A673 (cell line): ENCODE measurements around the gene SHISA9.

Experiments used
- EZH2 ChIP-seq: fragments of 200-600 bp; sonication (generic); IDR thresholded peaks from 2 replicates; pipeline ENCODE4 v1.6.1; 2017; ENCODE audit warnings: borderline replicate concordance, low read depth, mild to moderate bottlenecking, mixed read lengths, antibody characterized with exemption, low read length; ENCODE audit not compliant: poor library complexity, severe bottlenecking
- TF ChIP-seq, protein P1 (sequence below): fragments of 300-800, 200-600 bp; sonication (generic); conservative IDR thresholded peaks from 2 replicates; pipeline ENCODE4 v1.5.1; 2017; ENCODE audit warnings: low read depth, mild to moderate bottlenecking, antibody characterized with exemption, low read length, moderate library complexity, mixed read lengths

DNA sequence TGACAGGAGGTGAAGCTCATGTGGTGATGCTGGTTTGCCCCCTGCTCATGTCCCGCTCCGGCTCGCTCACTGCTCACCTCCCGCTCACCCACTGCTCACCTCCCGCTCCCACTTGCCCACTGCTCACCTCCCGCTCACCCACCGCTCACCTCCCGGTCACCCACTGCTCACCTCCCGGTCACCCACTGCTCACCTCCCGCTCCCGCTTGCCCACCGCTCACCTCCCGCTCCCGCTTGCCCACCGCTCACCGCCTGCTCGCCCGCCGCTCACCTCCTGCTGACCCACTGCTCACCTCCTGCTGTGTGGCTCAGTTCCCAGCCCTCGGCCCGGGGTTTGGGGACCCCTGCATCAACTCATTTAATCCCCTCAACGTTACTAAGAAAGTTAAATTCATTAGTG, 39.1 kb upstream of the SHISA9 start:
- TF ChIP-seq, protein P1, sequence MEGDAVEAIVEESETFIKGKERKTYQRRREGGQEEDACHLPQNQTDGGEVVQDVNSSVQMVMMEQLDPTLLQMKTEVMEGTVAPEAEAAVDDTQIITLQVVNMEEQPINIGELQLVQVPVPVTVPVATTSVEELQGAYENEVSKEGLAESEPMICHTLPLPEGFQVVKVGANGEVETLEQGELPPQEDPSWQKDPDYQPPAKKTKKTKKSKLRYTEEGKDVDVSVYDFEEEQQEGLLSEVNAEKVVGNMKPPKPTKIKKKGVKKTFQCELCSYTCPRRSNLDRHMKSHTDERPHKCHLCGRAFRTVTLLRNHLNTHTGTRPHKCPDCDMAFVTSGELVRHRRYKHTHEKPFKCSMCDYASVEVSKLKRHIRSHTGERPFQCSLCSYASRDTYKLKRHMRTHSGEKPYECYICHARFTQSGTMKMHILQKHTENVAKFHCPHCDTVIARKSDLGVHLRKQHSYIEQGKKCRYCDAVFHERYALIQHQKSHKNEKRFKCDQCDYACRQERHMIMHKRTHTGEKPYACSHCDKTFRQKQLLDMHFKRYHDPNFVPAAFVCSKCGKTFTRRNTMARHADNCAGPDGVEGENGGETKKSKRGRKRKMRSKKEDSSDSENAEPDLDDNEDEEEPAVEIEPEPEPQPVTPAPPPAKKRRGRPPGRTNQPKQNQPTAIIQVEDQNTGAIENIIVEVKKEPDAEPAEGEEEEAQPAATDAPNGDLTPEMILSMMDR: no peak
- no peak for TF ChIP-seq EZH2
